Measurements from ENCODE around the gene MRPS26. TPM values are rescaled to one million over a fixed set of nuclear protein-coding genes. Genes with fewer than 3 reads are reported as not detected.

Gene MRPS26
- total and polyA plus RNA-seq, 2 of the 13 experiments (the other 11 are each of a cell fraction or from before 2014, with no cell fraction given): 89.8 to 187 TPM

GRCh38 chr20:3084283-3084985 is 38.6 kb downstream of the MRPS26 start, which contains the start of gene AVP:
AVP (minus strand) TSS chr20:3084724; CDS start chr20:3084674, 50 bp downstream.
- Histone ChIP-seq H4K20me1 (ENCODE audit: insufficient read depth, low read length) (no peaks in the 10 kb centered on the region), H3K36me3 (replicated peaks in 1 of 2; ENCODE audit: control insufficient read depth in 1 of 2, insufficient read depth in 2 of 2, low read length in 2 of 2) (no peaks in the 10 kb centered on the region), H3K4me3 (replicated peaks in 1 of 3; ENCODE audit: insufficient read depth in 1 of 3, low read depth in 2 of 3, low read length in 3 of 3) (peak within 1 kb of the TSS; percentile 4 to 62 (median 43); a peak in 3 of 6 replicates), H3K4me2 (ENCODE audit: low read depth, low read length) (peak within 1 kb of the TSS; percentile 56), H3K9ac (ENCODE audit: insufficient read depth, low read depth, low read length) (no peak within 1 kb of the TSS), H2AFZ (ENCODE audit: low read length) (no peak within 1 kb of the TSS), H3K79me2 (ENCODE audit: insufficient read depth, low read length) (no peaks in the 10 kb centered on the region), H3K4me1 (ENCODE audit: insufficient read depth, low read length) (peaks cover 41% of the 10 kb centered on the region), H3K9me3 (ENCODE audit: low read length) (no peaks in the 10 kb centered on the region), H3K27ac (ENCODE audit: extremely low read length, insufficient read depth, low read length) (no peak within 1 kb of the TSS), H3K27me3 (ENCODE audit: control insufficient read depth in 1 of 2, insufficient read depth in 2 of 2, low read length in 2 of 2) (peaks cover 27 to 52% of the 10 kb centered on the region in 2 experiments)
- 52% methylated on average over 28 of the region's 28 CpGs for WGBS (ENCODE audit: low lambda C conversion rate)
- no peak for FAIRE-seq
- CTCF ChIA-PET (ENCODE audit: low intra/inter-chr PET ratio, low total read pairs): no interaction called here
- in situ Hi-C loops (cut with HindIII; ENCODE audit: extremely low pct_ligation_motif_present, low pct_unique_long_range_greater_than_20kb) (no loop called here), intact Hi-C loops (cut with micrococcal nuclease; ENCODE audit: unreplicated experiment) (no loop called here)
- no peak for DNase-seq (ENCODE audit: low spot score)
- POLR2A ChIA-PET: no interaction called here
- peak; percentile 32 for ATAC-seq
- BruUV-seq (replicated peaks): no TSS peak
- TF ChIP-seq ATF2 (CRISPR knock-in tag; IDR thresholded peaks at IDR 0.05): no peak
- 0 out of 2 replicates have a peak, but pooled peaks have one; percentile 12 for TF ChIP-seq FOXO1 (CRISPR knock-in tag; IDR thresholded peaks at IDR 0.05)
- no peak for TF ChIP-seq ZNF580 (CRISPR knock-in tag; IDR thresholded peaks at IDR 0.05; ENCODE audit: borderline replicate concordance, low read depth)
- no peak for TF ChIP-seq ZFP37 (CRISPR knock-in tag; IDR thresholded peaks at IDR 0.05; ENCODE audit: borderline replicate concordance)
- peak; percentile 20; the same call in 1 of the 2 replicates for TF ChIP-seq CHCHD3 (CRISPR knock-in tag; IDR thresholded peaks at IDR 0.05)
- 0 out of 2 replicates have a peak, but pooled peaks have one; percentile 38 for TF ChIP-seq ZBTB33 (CRISPR knock-in tag; IDR thresholded peaks at IDR 0.05)
- 0 out of 2 replicates have a peak, but pooled peaks have one; percentile 20 for TF ChIP-seq GABPB1 (CRISPR knock-in tag; IDR thresholded peaks at IDR 0.05)
- TF ChIP-seq KDM5B (CRISPR knock-in tag; IDR thresholded peaks at IDR 0.05; ENCODE audit: borderline replicate concordance): 0 out of 2 replicates have a peak, but pooled peaks have one; percentile 44
- TF ChIP-seq ZNF678 (CRISPR knock-in tag; IDR thresholded peaks at IDR 0.05): no peak
- TF ChIP-seq MYNN (CRISPR knock-in tag; IDR thresholded peaks at IDR 0.05; ENCODE audit: low read depth): no peak
- no peak for TF ChIP-seq ZFP41 (CRISPR knock-in tag; IDR thresholded peaks at IDR 0.05; ENCODE audit: borderline replicate concordance)
- 0 out of 2 replicates have a peak, but pooled peaks have one; percentile 13 for TF ChIP-seq ZNF768 (CRISPR knock-in tag; IDR thresholded peaks at IDR 0.05)
- 0 out of 2 replicates have a peak, but pooled peaks have one; percentile 4 for TF ChIP-seq ZNF225 (CRISPR knock-in tag; IDR thresholded peaks at IDR 0.05)
- no peak for TF ChIP-seq ZNF343 (CRISPR knock-in tag; IDR thresholded peaks at IDR 0.05)
- 0 out of 2 replicates have a peak, but pooled peaks have one; percentile 44 for TF ChIP-seq ZFP91 (CRISPR knock-in tag; IDR thresholded peaks at IDR 0.05; ENCODE audit: borderline replicate concordance)
